Measurements from ENCODE around the gene FAM237A.

FAM237A gene

DNA sequence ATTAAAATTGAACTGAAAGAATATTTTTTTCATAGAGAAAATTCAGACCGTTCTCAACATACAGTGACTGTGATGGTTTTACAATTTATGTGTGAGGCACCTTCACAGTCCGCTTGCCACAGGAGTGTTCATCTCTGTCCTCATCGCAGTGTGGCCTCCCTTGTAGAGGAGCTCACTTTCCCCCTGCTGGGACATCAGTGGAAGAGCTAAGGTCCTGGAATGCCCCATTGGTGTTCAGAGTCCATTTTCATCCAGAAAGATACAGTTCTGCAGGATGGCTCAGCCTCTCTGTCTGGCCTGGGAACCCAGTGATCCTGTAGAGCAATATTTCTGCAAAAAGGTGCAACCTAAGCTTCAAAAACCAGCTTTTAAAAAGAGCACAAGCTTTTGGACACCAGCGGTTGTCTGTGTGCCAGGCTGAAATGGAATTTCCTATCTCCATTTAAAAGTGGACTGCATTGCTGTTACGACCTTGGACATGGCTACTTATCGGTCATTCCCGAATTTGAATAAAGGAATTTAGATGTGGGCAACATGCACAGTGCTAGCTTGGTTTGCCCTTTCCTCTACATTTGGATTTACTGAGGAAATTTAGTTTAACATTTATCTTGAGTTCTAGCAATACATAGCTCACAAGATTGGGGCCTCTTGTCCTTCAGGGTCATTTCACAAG lies 26.7 kb upstream of the FAM237A start:
- no peak overlapping the region for H3K27ac ChIP-seq
- TF ChIP-seq, protein P1, sequence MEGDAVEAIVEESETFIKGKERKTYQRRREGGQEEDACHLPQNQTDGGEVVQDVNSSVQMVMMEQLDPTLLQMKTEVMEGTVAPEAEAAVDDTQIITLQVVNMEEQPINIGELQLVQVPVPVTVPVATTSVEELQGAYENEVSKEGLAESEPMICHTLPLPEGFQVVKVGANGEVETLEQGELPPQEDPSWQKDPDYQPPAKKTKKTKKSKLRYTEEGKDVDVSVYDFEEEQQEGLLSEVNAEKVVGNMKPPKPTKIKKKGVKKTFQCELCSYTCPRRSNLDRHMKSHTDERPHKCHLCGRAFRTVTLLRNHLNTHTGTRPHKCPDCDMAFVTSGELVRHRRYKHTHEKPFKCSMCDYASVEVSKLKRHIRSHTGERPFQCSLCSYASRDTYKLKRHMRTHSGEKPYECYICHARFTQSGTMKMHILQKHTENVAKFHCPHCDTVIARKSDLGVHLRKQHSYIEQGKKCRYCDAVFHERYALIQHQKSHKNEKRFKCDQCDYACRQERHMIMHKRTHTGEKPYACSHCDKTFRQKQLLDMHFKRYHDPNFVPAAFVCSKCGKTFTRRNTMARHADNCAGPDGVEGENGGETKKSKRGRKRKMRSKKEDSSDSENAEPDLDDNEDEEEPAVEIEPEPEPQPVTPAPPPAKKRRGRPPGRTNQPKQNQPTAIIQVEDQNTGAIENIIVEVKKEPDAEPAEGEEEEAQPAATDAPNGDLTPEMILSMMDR (IDR thresholded peaks at IDR 0.05) = no peak
- no peak for TF ChIP-seq ZFX (IDR thresholded peaks at IDR 0.05; ENCODE audit: borderline replicate concordance)

DNA sequence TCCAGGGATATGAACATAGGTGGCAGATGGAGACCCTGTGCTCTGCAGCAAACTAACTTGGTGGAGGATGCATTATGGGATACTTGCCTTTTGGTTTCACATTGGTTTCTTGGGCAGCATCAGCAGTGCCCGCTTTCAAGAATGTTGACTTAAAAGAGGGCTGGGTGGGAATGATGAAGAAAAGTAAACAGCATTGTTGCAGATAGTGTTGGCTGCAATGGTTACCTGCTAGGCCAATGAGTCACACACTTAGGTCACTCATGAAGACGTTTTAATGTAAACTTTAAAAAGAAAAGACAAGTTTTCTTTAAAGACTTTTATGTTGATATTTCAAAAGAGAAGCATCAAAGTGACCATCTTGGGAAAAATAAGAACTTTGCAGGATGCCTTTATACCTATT lies 26.1 kb upstream of the FAM237A start:
- TF ChIP-seq, protein P1 (IDR thresholded peaks at IDR 0.05) = no peak
- TF ChIP-seq ZFX (IDR thresholded peaks at IDR 0.05; ENCODE audit: borderline replicate concordance) = no peak
- no peak overlapping the region for H3K27ac ChIP-seq

DNA sequence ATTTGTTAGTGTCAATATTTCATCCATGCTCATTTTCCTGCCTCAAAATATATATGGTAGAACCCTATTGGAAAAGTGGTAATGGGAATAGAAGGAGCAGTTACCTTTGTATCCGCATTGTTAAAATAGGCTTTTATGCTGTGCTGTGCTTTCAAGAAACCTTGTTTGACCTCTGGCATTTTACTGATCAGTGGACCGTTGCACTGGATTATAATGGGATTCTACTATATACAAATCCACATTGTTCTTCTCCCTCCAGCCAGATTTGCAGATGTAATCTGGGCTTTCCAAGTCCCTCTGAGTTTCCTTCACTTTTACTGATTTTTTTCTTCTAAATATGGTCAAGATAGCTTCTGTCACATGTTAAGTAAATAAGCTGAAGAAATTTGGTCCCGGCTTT lies 23.3 kb upstream of the FAM237A start:
- no peak overlapping the region for H3K27ac ChIP-seq
- TF ChIP-seq, protein P1 (IDR thresholded peaks at IDR 0.05) = no peak
- no peak for TF ChIP-seq ZFX (IDR thresholded peaks at IDR 0.05; ENCODE audit: borderline replicate concordance)

DNA sequence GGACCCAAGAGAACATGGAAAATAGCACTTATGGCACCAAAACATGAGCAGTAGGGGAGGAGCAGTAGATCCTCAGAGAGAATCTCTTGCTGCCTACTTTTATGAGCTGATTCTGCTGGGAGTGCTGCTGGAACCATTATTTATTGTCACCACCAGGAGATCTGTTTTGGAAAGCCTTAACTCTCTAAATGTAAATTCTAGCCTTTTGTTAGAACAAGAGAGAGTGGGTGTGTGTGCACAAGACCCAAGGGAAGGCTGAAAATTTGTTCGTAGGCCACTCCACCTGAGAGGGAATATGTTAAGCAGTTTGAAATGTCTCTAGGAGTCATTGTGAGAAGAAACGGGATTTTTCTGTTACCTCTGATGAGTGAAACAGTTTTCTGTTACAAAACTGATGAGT lies 16.2 kb upstream of the FAM237A start:
- no peak overlapping the region for H3K27ac ChIP-seq
- TF ChIP-seq, protein P1 (IDR thresholded peaks at IDR 0.05) = no peak
- TF ChIP-seq ZFX (IDR thresholded peaks at IDR 0.05; ENCODE audit: borderline replicate concordance) = no peak

DNA sequence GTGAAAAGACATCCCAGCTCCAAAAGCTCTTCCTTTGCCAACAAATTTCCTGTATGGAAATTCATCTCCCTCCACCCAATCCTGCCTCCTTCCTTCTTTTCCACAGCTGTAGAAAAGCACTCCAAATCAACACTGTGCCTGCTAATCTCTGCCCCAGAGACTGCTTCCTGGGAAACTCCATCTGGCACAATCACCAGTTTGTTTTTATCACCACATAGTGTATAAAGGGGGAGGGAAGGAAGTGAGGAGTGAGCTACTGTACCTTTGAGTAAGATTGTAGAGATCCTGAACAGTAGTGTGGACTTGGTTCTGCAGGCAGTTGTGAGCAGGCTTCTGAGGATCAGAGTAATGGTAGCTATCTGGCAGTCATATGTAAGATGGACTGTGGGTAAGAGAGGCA lies 14.7 kb upstream of the FAM237A start:
- H3K27ac ChIP-seq = no peak overlapping the region
- TF ChIP-seq, protein P1 (IDR thresholded peaks at IDR 0.05) = no peak

DNA sequence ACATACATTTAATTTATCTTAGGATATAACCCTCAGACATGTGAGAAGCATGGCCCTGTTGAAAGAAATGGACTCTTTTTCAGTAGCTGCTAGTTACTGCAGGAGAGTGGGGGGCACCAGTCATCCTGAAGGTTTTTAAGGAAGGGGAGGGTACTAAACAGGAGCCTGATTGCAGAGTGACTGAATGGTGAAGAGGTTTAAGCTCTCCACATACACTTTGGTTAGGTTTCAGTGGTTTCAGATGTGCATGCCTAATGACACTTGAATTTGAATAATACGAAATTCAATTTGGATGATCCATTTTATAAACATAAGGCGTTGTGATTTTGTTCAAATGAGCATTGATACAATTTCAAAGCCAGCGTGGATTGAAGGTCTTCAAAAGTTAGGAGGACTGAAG lies 10.9 kb upstream of the FAM237A start:
- H3K27ac ChIP-seq = no peak overlapping the region
- TF ChIP-seq ZFX (IDR thresholded peaks at IDR 0.05; ENCODE audit: borderline replicate concordance) = no peak
- TF ChIP-seq, protein P1 (IDR thresholded peaks at IDR 0.05) = no peak

DNA sequence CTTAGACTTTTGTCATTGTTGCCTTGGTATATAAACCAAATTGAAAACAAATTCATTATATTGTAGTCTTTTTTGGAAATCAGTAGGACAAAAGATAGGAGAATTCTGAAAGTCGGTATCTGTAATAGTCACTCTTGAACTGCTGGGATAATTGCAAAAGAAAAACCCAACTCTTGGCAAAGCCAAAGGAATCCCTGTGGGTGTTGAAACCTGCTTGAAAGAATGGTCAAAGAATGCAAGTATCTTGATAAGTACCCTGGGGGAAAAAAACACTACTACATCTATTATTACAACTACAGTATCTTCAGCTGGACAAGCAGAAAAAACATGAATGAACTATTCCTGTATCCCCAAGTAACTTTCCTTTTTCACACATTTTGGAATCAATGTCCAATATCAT lies 7.3 kb upstream of the FAM237A start:
- TF ChIP-seq ZFX (IDR thresholded peaks at IDR 0.05; ENCODE audit: borderline replicate concordance) = no peak
- TF ChIP-seq, protein P1 (IDR thresholded peaks at IDR 0.05) = no peak
- H3K27ac ChIP-seq = no peak overlapping the region

All from 22Rv1 (cell line).